ENCODE measurements around the gene ING2.

ING2 gene

DNA sequence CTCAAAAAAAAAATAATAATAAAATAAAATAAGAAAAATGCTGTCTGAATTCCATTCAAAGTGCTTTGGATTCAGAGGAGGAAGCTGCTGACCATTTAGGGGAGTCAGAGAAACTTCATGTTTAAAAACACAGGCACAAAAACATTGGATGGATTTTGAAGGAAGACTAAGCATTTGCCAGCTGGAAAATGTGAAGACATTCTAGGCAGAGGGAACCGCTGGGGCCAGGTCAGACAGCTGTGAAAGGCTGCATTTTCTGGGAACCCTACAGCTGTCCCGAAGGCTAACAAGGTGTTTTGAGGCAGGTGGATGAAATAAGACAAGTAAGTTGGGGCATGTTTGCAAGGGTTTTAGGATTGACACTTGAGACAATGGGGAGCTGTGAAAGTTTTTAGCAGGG lies 38.6 kb downstream of the ING2 start:
- H3K4me3 ChIP-seq (ENCODE audit: insufficient read depth, low read length, poor library complexity, severe bottlenecking): no peak overlapping the region
- H3K9ac ChIP-seq (ENCODE audit: low read length): no peak overlapping the region
- no peaks in the 10 kb centered on the region for H3K27me3 ChIP-seq (ENCODE audit: low read length)
- H3K9me2 ChIP-seq (replicated peaks; ENCODE audit: insufficient read depth, low read length): no peaks in the 10 kb centered on the region
- TF ChIP-seq EZH2phosphoT487 (conservative IDR thresholded peaks at IDR 0.05; ENCODE audit: low read length): no peak
- TF ChIP-seq, protein P1, sequence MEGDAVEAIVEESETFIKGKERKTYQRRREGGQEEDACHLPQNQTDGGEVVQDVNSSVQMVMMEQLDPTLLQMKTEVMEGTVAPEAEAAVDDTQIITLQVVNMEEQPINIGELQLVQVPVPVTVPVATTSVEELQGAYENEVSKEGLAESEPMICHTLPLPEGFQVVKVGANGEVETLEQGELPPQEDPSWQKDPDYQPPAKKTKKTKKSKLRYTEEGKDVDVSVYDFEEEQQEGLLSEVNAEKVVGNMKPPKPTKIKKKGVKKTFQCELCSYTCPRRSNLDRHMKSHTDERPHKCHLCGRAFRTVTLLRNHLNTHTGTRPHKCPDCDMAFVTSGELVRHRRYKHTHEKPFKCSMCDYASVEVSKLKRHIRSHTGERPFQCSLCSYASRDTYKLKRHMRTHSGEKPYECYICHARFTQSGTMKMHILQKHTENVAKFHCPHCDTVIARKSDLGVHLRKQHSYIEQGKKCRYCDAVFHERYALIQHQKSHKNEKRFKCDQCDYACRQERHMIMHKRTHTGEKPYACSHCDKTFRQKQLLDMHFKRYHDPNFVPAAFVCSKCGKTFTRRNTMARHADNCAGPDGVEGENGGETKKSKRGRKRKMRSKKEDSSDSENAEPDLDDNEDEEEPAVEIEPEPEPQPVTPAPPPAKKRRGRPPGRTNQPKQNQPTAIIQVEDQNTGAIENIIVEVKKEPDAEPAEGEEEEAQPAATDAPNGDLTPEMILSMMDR (IDR thresholded peaks at IDR 0.05; ENCODE audit: insufficient read depth, low read length, poor library complexity, severe bottlenecking): no peak
- no peaks in the 10 kb centered on the region for H3K79me2 ChIP-seq (ENCODE audit: insufficient read depth, low read length)
- H2AFZ ChIP-seq (ENCODE audit: low read depth, low read length, severe bottlenecking): no peak overlapping the region
- H4K20me1 ChIP-seq (ENCODE audit: low read depth, low read length): no peaks in the 10 kb centered on the region
- H3K36me3 ChIP-seq (ENCODE audit: low read length): no peaks in the 10 kb centered on the region
- no peak overlapping the region for H3K27ac ChIP-seq (ENCODE audit: low read depth, low read length)
- H3K4me2 ChIP-seq (ENCODE audit: low read depth, low read length, poor library complexity, severe bottlenecking): no peak overlapping the region
- H3F3A ChIP-seq (ENCODE audit: insufficient read depth): no peaks in the 10 kb centered on the region
- no peaks in the 10 kb centered on the region for H3K9me3 ChIP-seq (ENCODE audit: insufficient read depth, low read length)

DNA sequence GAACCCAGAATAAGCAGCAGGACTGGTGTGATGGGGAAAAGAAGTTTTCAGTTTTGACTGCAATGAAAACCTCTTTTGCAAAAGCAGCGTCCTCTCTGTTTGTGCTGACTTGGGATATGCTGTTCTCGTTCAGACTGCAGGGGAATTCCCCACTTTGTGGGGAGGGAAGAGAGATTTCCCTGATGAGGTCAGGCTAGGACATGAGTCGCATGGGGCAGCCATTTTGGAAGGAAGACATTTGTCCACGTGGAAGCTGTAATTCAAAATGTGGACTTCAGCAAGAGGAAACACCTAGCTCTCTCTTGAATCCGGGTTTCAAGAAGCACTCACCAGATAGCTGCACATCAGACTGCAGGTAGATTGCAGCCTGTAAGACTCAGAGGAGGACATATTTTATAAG lies 39.3 kb downstream of the ING2 start:
- Histone ChIP-seq H3K4me2 (ENCODE audit: low read depth, low read length, poor library complexity, severe bottlenecking) (no peak overlapping the region), H3K4me3 (ENCODE audit: insufficient read depth, low read length, poor library complexity, severe bottlenecking) (no peak overlapping the region), H3K36me3 (ENCODE audit: low read length) (no peaks in the 10 kb centered on the region), H3K79me2 (ENCODE audit: insufficient read depth, low read length) (no peaks in the 10 kb centered on the region), H4K20me1 (ENCODE audit: low read depth, low read length) (no peaks in the 10 kb centered on the region), H3F3A (ENCODE audit: insufficient read depth) (no peaks in the 10 kb centered on the region), H3K9ac (ENCODE audit: low read length) (no peak overlapping the region), H3K9me2 (replicated peaks; ENCODE audit: insufficient read depth, low read length) (no peaks in the 10 kb centered on the region), H3K27ac (ENCODE audit: low read depth, low read length) (no peak overlapping the region), H2AFZ (ENCODE audit: low read depth, low read length, severe bottlenecking) (no peak overlapping the region), H3K9me3 (ENCODE audit: insufficient read depth, low read length) (no peaks in the 10 kb centered on the region), H3K27me3 (ENCODE audit: low read length) (no peaks in the 10 kb centered on the region)
- TF ChIP-seq, protein P1 (IDR thresholded peaks at IDR 0.05; ENCODE audit: insufficient read depth, low read length, poor library complexity, severe bottlenecking): no peak
- no peak for TF ChIP-seq EZH2phosphoT487 (conservative IDR thresholded peaks at IDR 0.05; ENCODE audit: low read length)

GRCh38 chr4:183546376-183546775 lies 41.5 kb downstream of the ING2 start:
- no peak overlapping the region for H2AFZ ChIP-seq (ENCODE audit: low read depth, low read length, severe bottlenecking)
- TF ChIP-seq EZH2phosphoT487 (conservative IDR thresholded peaks at IDR 0.05; ENCODE audit: low read length): no peak
- TF ChIP-seq, protein P1 (IDR thresholded peaks at IDR 0.05; ENCODE audit: insufficient read depth, low read length, poor library complexity, severe bottlenecking): no peak
- no peaks in the 10 kb centered on the region for H4K20me1 ChIP-seq (ENCODE audit: low read depth, low read length)
- no peaks in the 10 kb centered on the region for H3K36me3 ChIP-seq (ENCODE audit: low read length)
- H3K27me3 ChIP-seq (ENCODE audit: low read length): no peaks in the 10 kb centered on the region
- H3K27ac ChIP-seq (ENCODE audit: low read depth, low read length): no peak overlapping the region
- no peaks in the 10 kb centered on the region for H3K79me2 ChIP-seq (ENCODE audit: insufficient read depth, low read length)
- H3K4me2 ChIP-seq (ENCODE audit: low read depth, low read length, poor library complexity, severe bottlenecking): no peak overlapping the region
- no peaks in the 10 kb centered on the region for H3F3A ChIP-seq (ENCODE audit: insufficient read depth)
- no peak overlapping the region for H3K4me3 ChIP-seq (ENCODE audit: insufficient read depth, low read length, poor library complexity, severe bottlenecking)
- no peaks in the 10 kb centered on the region for H3K9me3 ChIP-seq (ENCODE audit: insufficient read depth, low read length)
- no peak overlapping the region for H3K9ac ChIP-seq (ENCODE audit: low read length)
- H3K9me2 ChIP-seq (replicated peaks; ENCODE audit: insufficient read depth, low read length): no peaks in the 10 kb centered on the region
